HEK293 (cell line): ENCODE results near the gene PLEKHG2.

ENCODE experiments used
- CTCF ChIA-PET: fragments of 350-600 bp; formaldehyde crosslinking; extraction: SDS; loops from one replicate; lab custom pipeline; 2021; ENCODE audit warnings: antibody characterized with exemption; lab: Yijun Ruan, JAX
- POLR2A ChIA-PET: fragments of 300-600 bp; formaldehyde crosslinking; extraction: SDS; loops from one replicate; lab custom pipeline; 2020; ENCODE audit warnings: antibody characterized with exemption, inconsistent platforms; lab: Yijun Ruan, JAX
- H3K27ac ChIP-seq: fragments of 200-500 bp; sonication (Bioruptor generic); 2 replicates; pipeline ENCODE4 v1.5.1; 2014; ENCODE audit warnings: low read depth, low read length, control low read depth, inconsistent platforms; ENCODE audit errors: extremely low read depth
- H3K36me3 ChIP-seq, 2 experiments: fragments of 200-500 bp in 1 of 2; sonication (Bioruptor generic) in 1 of 2; 1 replicate in 1 of 2; 2 replicates in 1 of 2; pipeline ENCODE4 v1.5.1; 2014 to 2017; ENCODE audit warnings: inconsistent platforms in 2 of 2, low read length in 2 of 2; ENCODE audit not compliant: control insufficient read depth in 2 of 2, insufficient read depth in 1 of 2
- H3K4me1 ChIP-seq: fragments of 200-500 bp; sonication (Bioruptor generic); 2 replicates; pipeline ENCODE4 v1.5.1; 2014; ENCODE audit warnings: mild to moderate bottlenecking, low read length, inconsistent platforms; ENCODE audit not compliant: control insufficient read depth, insufficient read depth
- H3K4me3 ChIP-seq: 2 replicates; pipeline ENCODE4 v1.5.1; 2011; ENCODE audit warnings: low read depth, mild to moderate bottlenecking, control low read depth, low read length, moderate library complexity
- H3K9me3 ChIP-seq: fragments of 200-500 bp; sonication (Bioruptor generic); 2 replicates; pipeline ENCODE4 v1.5.1; 2014; ENCODE audit warnings: low read depth, low read length, inconsistent platforms; ENCODE audit not compliant: control insufficient read depth, insufficient read depth
- KLF1 ChIP-seq: fragments of 450-650 bp; formaldehyde crosslinking; IDR thresholded peaks from 2 replicates; pipeline ENCODE4 v1.5.1; 2016; ENCODE audit warnings: missing biosample characterization, missing genetic modification characterization
- KLF16 ChIP-seq: fragments of 450-650 bp; formaldehyde crosslinking; IDR thresholded peaks from 2 replicates; pipeline ENCODE4 v1.5.1; 2017; ENCODE audit warnings: missing biosample characterization, missing genetic modification characterization
- PRDM2 ChIP-seq: fragments of 450-650 bp; formaldehyde crosslinking; IDR thresholded peaks from 2 replicates; pipeline ENCODE4 v1.5.1; 2016; ENCODE audit warnings: missing biosample characterization, missing genetic modification characterization, borderline replicate concordance
- SP2 ChIP-seq: fragments of 450-650 bp; formaldehyde crosslinking; IDR thresholded peaks from 2 replicates; pipeline ENCODE4 v1.5.1; 2016; ENCODE audit warnings: missing biosample characterization, missing genetic modification characterization
- ZBTB17 ChIP-seq: fragments of 450-650 bp; formaldehyde crosslinking; IDR thresholded peaks from 2 replicates; pipeline ENCODE4 v1.5.1; 2016; ENCODE audit warnings: missing biosample characterization, missing genetic modification characterization
- ZBTB20 ChIP-seq: fragments of 450-650 bp; formaldehyde crosslinking; IDR thresholded peaks from 2 replicates; pipeline ENCODE4 v1.5.1; 2016; ENCODE audit warnings: missing biosample characterization, missing genetic modification characterization
- ZBTB26 ChIP-seq: fragments of 450-650 bp; formaldehyde crosslinking; optimal IDR thresholded peaks from 2 replicates; pipeline ENCODE3; 2016; ENCODE audit warnings: missing biosample characterization, mild to moderate bottlenecking, missing genetic modification characterization
- ZBTB8A ChIP-seq: fragments of 450-650 bp; formaldehyde crosslinking; IDR thresholded peaks from 2 replicates; pipeline ENCODE4 v1.5.1; 2016; ENCODE audit warnings: missing biosample characterization, missing genetic modification characterization
- ZNF202 ChIP-seq: fragments of 450-650 bp; formaldehyde crosslinking; IDR thresholded peaks from 2 replicates; pipeline ENCODE4 v1.5.1; 2016; ENCODE audit warnings: missing biosample characterization, missing genetic modification characterization, borderline replicate concordance
- ZNF239 ChIP-seq: fragments of 450-650 bp; formaldehyde crosslinking; IDR thresholded peaks from 2 replicates; pipeline ENCODE4 v1.5.1; 2016; ENCODE audit warnings: missing biosample characterization, missing genetic modification characterization
- ZNF37A ChIP-seq: fragments of 450-650 bp; IDR thresholded peaks from 2 replicates; pipeline ENCODE4 v1.5.1; 2018; ENCODE audit warnings: missing biosample characterization, missing genetic modification characterization
- ZNF600 ChIP-seq: fragments of 450-650 bp; formaldehyde crosslinking; IDR thresholded peaks from 2 replicates; pipeline ENCODE4 v1.5.1; 2016; ENCODE audit warnings: missing biosample characterization, missing genetic modification characterization
- ZNF692 ChIP-seq: fragments of 450-650 bp; formaldehyde crosslinking; IDR thresholded peaks from 2 replicates; pipeline ENCODE4 v1.5.1; 2016; ENCODE audit warnings: missing biosample characterization, missing genetic modification characterization
- ZNF777 ChIP-seq: fragments of 450-650 bp; formaldehyde crosslinking; IDR thresholded peaks from 2 replicates; pipeline ENCODE4 v1.5.1; 2017; ENCODE audit warnings: missing biosample characterization, missing genetic modification characterization, borderline replicate concordance
- ZSCAN18 ChIP-seq: fragments of 450-650 bp; formaldehyde crosslinking; IDR thresholded peaks from 2 replicates; pipeline ENCODE4 v1.5.1; 2016; ENCODE audit warnings: missing biosample characterization, missing genetic modification characterization
- TF ChIP-seq, protein P1 (sequence below): fragments of 450-650 bp; formaldehyde crosslinking; IDR thresholded peaks from 2 replicates; pipeline ENCODE4 v1.5.1; 2017; ENCODE audit warnings: missing biosample characterization, missing genetic modification characterization
- TF ChIP-seq, protein P2 (sequence below): fragments of 450-650 bp; formaldehyde crosslinking; IDR thresholded peaks from 2 replicates; pipeline ENCODE4 v1.5.1; 2016; ENCODE audit warnings: missing biosample characterization, missing genetic modification characterization
- TF ChIP-seq, protein P3 (sequence below): fragments of 450-650 bp; formaldehyde crosslinking; IDR thresholded peaks from 2 replicates; pipeline ENCODE4 v1.5.1; 2016; ENCODE audit warnings: missing biosample characterization, missing genetic modification characterization
- TF ChIP-seq, protein P4 (sequence below): fragments of 450-650 bp; formaldehyde crosslinking; IDR thresholded peaks from 2 replicates; pipeline ENCODE4 v1.5.1; 2017; ENCODE audit warnings: missing biosample characterization, missing genetic modification characterization

The PLEKHG2 gene

GRCh38 chr19:39390751-39391437 is 21.6 kb upstream of the PLEKHG2 start, which contains the start of the genes MED29 and PAF1:
Gene MED29 (plus strand): TSS chr19:39391378. CDS start chr19:39391423, 45 bp downstream.
Gene PAF1 (minus strand): TSS chr19:39391106. CDS start chr19:39390864, 242 bp downstream.
- Histone ChIP-seq H3K4me1 (peaks cover 17% of the 10 kb centered on the region), H3K9me3 (no peaks in the 10 kb centered on the region), H3K27ac (peak within 1 kb of the TSS; percentile 97), H3K4me3 (peak within 1 kb of the TSS; percentile 68), H3K36me3 (peaks cover 60 to 68% of the 10 kb centered on the region in 2 experiments)
- ChIA-PET POLR2A (interaction anchor here (0.5 to 5.3 kb wide), 37 partner anchors 8 to 1017 kb away, joined by 3 to 175 read pairs (median 5); partner anchors contain the start of genes EID2, EID2B, GGN and PAK4), CTCF (interaction anchor here (0.6 to 2.5 kb wide), 17 partner anchors 11 to 1156 kb away, joined by 3 to 29 read pairs (median 4); partner anchors contain the start of genes PLEKHG2, SAMD4B and SARS2)
- TF ChIP-seq ZBTB8A (tag by site-specific recombination), result peak; percentile 90
- TF ChIP-seq, protein P1, sequence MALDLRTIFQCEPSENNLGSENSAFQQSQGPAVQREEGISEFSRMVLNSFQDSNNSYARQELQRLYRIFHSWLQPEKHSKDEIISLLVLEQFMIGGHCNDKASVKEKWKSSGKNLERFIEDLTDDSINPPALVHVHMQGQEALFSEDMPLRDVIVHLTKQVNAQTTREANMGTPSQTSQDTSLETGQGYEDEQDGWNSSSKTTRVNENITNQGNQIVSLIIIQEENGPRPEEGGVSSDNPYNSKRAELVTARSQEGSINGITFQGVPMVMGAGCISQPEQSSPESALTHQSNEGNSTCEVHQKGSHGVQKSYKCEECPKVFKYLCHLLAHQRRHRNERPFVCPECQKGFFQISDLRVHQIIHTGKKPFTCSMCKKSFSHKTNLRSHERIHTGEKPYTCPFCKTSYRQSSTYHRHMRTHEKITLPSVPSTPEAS (tag by site-specific recombination), result peak; percentile 53; the same call in 1 of the 2 replicates
- peak; percentile 88 for TF ChIP-seq KLF1 (tag by site-specific recombination)
- TF ChIP-seq PRDM2 (tag by site-specific recombination), result peak; percentile 69; the same call in 1 of the 2 replicates
- TF ChIP-seq ZNF202 (tag by site-specific recombination), result no peak
- peak; percentile 91 for TF ChIP-seq ZNF239 (tag by site-specific recombination)
- TF ChIP-seq ZBTB20 (tag by site-specific recombination), result peak; percentile 90
- peak; percentile 93 for TF ChIP-seq ZNF692 (tag by site-specific recombination)
- TF ChIP-seq ZBTB17 (tag by site-specific recombination), result peak; percentile 96
- peak; percentile 85 for TF ChIP-seq ZBTB26 (tag by site-specific recombination)
- TF ChIP-seq ZNF37A (tag by site-specific recombination), result no peak
- TF ChIP-seq KLF16, result peak; percentile 98
- TF ChIP-seq SP2 (tag by site-specific recombination), result peak; percentile 100
- peak; percentile 100 for TF ChIP-seq ZNF600 (tag by site-specific recombination)
- TF ChIP-seq, protein P2, sequence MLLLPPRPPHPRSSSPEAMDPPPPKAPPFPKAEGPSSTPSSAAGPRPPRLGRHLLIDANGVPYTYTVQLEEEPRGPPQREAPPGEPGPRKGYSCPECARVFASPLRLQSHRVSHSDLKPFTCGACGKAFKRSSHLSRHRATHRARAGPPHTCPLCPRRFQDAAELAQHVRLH (tag by site-specific recombination), result peak; percentile 98
- TF ChIP-seq, protein P3, sequence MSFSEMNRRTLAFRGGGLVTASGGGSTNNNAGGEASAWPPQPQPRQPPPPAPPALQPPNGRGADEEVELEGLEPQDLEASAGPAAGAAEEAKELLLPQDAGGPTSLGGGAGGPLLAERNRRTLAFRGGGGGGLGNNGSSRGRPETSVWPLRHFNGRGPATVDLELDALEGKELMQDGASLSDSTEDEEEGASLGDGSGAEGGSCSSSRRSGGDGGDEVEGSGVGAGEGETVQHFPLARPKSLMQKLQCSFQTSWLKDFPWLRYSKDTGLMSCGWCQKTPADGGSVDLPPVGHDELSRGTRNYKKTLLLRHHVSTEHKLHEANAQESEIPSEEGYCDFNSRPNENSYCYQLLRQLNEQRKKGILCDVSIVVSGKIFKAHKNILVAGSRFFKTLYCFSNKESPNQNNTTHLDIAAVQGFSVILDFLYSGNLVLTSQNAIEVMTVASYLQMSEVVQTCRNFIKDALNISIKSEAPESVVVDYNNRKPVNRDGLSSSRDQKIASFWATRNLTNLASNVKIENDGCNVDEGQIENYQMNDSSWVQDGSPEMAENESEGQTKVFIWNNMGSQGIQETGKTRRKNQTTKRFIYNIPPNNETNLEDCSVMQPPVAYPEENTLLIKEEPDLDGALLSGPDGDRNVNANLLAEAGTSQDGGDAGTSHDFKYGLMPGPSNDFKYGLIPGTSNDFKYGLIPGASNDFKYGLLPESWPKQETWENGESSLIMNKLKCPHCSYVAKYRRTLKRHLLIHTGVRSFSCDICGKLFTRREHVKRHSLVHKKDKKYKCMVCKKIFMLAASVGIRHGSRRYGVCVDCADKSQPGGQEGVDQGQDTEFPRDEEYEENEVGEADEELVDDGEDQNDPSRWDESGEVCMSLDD (tag by site-specific recombination), result peak; percentile 99
- peak; percentile 93 for TF ChIP-seq ZSCAN18
- TF ChIP-seq ZNF777 (tag by site-specific recombination), result peak; percentile 96; the same call in 1 of the 2 replicates
- TF ChIP-seq, protein P4, sequence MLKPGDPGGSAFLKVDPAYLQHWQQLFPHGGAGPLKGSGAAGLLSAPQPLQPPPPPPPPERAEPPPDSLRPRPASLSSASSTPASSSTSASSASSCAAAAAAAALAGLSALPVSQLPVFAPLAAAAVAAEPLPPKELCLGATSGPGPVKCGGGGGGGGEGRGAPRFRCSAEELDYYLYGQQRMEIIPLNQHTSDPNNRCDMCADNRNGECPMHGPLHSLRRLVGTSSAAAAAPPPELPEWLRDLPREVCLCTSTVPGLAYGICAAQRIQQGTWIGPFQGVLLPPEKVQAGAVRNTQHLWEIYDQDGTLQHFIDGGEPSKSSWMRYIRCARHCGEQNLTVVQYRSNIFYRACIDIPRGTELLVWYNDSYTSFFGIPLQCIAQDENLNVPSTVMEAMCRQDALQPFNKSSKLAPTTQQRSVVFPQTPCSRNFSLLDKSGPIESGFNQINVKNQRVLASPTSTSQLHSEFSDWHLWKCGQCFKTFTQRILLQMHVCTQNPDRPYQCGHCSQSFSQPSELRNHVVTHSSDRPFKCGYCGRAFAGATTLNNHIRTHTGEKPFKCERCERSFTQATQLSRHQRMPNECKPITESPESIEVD (tag by site-specific recombination), result no peak; the same call in 1 of the 2 replicates
